Measurements from ENCODE around the gene IFNA16.
"Not testable (repeated sequence)": the region's sequence is repeated elsewhere in the genome, so short reads cannot be mapped to it uniquely, and the experiment has no call there.

- not testable (repeated sequence) for TF ChIP-seq SUZ12 (IDR thresholded peaks at IDR 0.05; ENCODE audit: extremely low read depth, insufficient read depth, insufficient read length); ZNF274 (IDR thresholded peaks at IDR 0.05; ENCODE audit: low read depth, low read length); YY1 (IDR thresholded peaks at IDR 0.05; ENCODE audit: insufficient read depth, insufficient read length)
These were observed 50.6 kb downstream of the IFNA16 start, which contains the start of gene IFNA21 for GRCh38 chr9:21166560-21166959.

Measured in NT2/D1 (cell line).